ENCODE data around the gene SLAMF1.

The SLAMF1 gene

DNA sequence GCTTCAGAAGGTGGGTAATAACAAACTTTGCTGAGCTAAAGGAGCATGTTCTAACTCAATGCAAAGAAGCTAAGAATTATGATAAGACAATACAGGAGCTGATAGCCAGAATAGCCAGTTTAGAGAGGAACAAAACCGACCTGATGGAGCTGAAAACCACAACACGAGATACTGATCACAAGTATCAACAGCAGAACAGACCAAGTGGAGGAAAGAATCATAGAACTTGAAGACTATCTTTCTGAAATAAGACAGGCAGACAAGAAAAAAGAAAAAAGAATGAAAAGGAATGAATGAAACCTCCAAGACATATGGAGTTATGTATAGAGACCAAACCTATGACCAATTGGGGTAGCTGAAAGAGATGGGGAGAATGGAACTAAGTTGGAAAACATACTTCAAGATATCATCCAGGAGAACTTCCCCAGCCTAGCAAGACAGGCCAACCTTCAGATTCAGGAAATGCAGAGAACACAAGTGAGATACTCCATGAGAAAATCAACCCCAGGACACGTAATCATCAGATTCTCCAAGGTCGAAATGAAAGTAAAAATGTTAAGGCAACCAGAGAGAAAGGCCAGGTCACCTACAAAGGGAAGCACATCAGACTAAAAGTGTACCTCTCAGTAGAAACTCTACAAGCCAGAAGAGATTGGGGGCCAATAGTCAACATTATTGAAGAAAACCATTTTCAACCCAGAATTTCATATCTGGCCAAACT lies 88.0 kb downstream of the SLAMF1 start:
- no peak for DNase-seq

All from activated CD4-positive, alpha-beta T cell treated with anti-CD3 and anti-CD28 coated beads, Interleukin-10, Interleukin-2, amounts not matched to agents 100 ng/mL and 50 ng/mL, durations not matched to agents 16 hours and 8 hours (primary cell).